A549 (cell line): ENCODE results near the gene GRM4. TPM values are rescaled to one million over a fixed set of nuclear protein-coding genes. Genes with fewer than 3 reads are reported as not detected.

Source experiments
- ATAC-seq, 2 experiments: fragments of 200-7000 bp in 1 of 2; fragments of >200 bp in 1 of 2; cut with Nextera tagmentation in 1 of 2; cut with Tn5 transposase in 1 of 2; 3 replicates each; pipeline versions ENCODE4 v1.8.0 to v1.9.1; 2018 to 2020; ENCODE audit warnings: mild to moderate bottlenecking in 1 of 2, moderate library complexity in 1 of 2
- CTCF ChIA-PET: fragments of 300-600 bp; sonication (Branson Sonifier 250); formaldehyde crosslinking; extraction: SDS; loops from one replicate; lab custom pipeline; 2021; ENCODE audit warnings: antibody characterized with exemption, inconsistent platforms; lab: Yijun Ruan, JAX
- POLR2A ChIA-PET: fragments of 350-600 bp; formaldehyde crosslinking; extraction: SDS; loops from one replicate; lab custom pipeline; 2021; ENCODE audit warnings: antibody characterized with exemption, inconsistent platforms; lab: Yijun Ruan, JAX
- DNase-seq, 2 experiments: peaks; one replicate each; pipeline versions ENCODE4 v3.0.0 to v3.0.0-alpha.2; 2011 to 2016; ENCODE audit warnings: low read depth in 1 of 2, low spot score in 1 of 2
- FAIRE-seq: peaks from 2 replicates; lab custom pipeline; 2011; peaks lifted over from hg19 to GRCh38; lab: Jason Lieb, UNC
- H3K27ac ChIP-seq, 2 experiments: fragments of >200 bp; sonication (Bioruptor Twin); formaldehyde crosslinking; 3 replicates each; pipeline ENCODE4 v1.5.1; 2016 to 2017
- H3K4me1 ChIP-seq: fragments of >200 bp; sonication (Bioruptor Twin); formaldehyde crosslinking; 3 replicates; pipeline ENCODE4 v1.6.1; 2016
- H3K4me2 ChIP-seq: fragments of >200 bp; sonication (Bioruptor Twin); formaldehyde crosslinking; 3 replicates; pipeline ENCODE4 v1.6.1; 2016
- H3K4me3 ChIP-seq: fragments of >200 bp; sonication (Bioruptor Twin); formaldehyde crosslinking; 3 replicates; pipeline ENCODE4 v1.5.1; 2016
- H3K9me3 ChIP-seq: fragments of >200 bp; sonication (Bioruptor Twin); formaldehyde crosslinking; 3 replicates; pipeline ENCODE4 v1.6.1; 2016
- CEBPB ChIP-seq, 2 experiments: fragments of >200 bp in 1 of 2; sonication (Bioruptor Twin) in 1 of 2; formaldehyde crosslinking in 1 of 2; IDR thresholded peaks; 2 replicates each; pipeline ENCODE4 v1.6.1; 2012 to 2016
- CHD2 ChIP-seq: fragments of 150-350 bp; IDR thresholded peaks from 2 replicates; pipeline ENCODE4 v1.6.1; 2014; ENCODE audit warnings: low read length; ENCODE audit not compliant: partially characterized antibody
- CHD4 ChIP-seq: fragments of 200-600 bp; sonication (generic); IDR thresholded peaks from 2 replicates; pipeline ENCODE4 v1.6.1; 2016; ENCODE audit warnings: antibody characterized with exemption, mild to moderate bottlenecking, borderline replicate concordance
- EHF ChIP-seq: fragments of 250-450 bp; sonication (Bioruptor Pico); IDR thresholded peaks from 2 replicates; pipeline ENCODE4 v1.5.0; 2020; ENCODE audit warnings: mild to moderate bottlenecking
- ELK1 ChIP-seq: fragments of 150-350 bp; IDR thresholded peaks from 2 replicates; pipeline ENCODE4 v1.6.1; 2014; ENCODE audit warnings: low read depth, mild to moderate bottlenecking, low read length
- ESRRA ChIP-seq: fragments of 150-350 bp; IDR thresholded peaks from 2 replicates; pipeline ENCODE4 v1.6.1; 2014; ENCODE audit warnings: mild to moderate bottlenecking, low read length, borderline replicate concordance
- GATA3 ChIP-seq: IDR thresholded peaks from 2 replicates; pipeline ENCODE4 v1.6.1; 2012; ENCODE audit warnings: borderline replicate concordance
- HEYL ChIP-seq: fragments of 250-450 bp; sonication (Bioruptor Pico); IDR thresholded peaks from 2 replicates; pipeline ENCODE4 v1.8.0; 2021; ENCODE audit warnings: mild to moderate bottlenecking, moderate library complexity
- HOXA7 ChIP-seq: fragments of 250-450 bp; sonication (Bioruptor Pico); IDR thresholded peaks from 2 replicates; pipeline ENCODE4 v1.5.0; 2020; ENCODE audit warnings: mild to moderate bottlenecking, moderate library complexity
- JUN ChIP-seq, 2 experiments: fragments of >200 bp; sonication (Bioruptor Twin); formaldehyde crosslinking; IDR thresholded peaks; 2 replicates in 1 of 2; 3 replicates in 1 of 2; pipeline ENCODE4 v1.6.1; 2016 to 2017
- JUNB ChIP-seq: fragments of >200 bp; sonication (Bioruptor Twin); formaldehyde crosslinking; IDR thresholded peaks from 2 replicates; pipeline ENCODE4 v1.6.1; 2016
- KDM1A ChIP-seq: fragments of 200-600 bp; sonication (generic); IDR thresholded peaks from 2 replicates; pipeline ENCODE4 v1.6.1; 2016; ENCODE audit warnings: low read depth, mild to moderate bottlenecking
- MAFK ChIP-seq: fragments of 450-650 bp; IDR thresholded peaks from 2 replicates; pipeline ENCODE4 v1.6.1; 2014; ENCODE audit not compliant: partially characterized antibody
- MAZ ChIP-seq: fragments of 150-350 bp; IDR thresholded peaks from 2 replicates; pipeline ENCODE4 v1.6.1; 2014; ENCODE audit warnings: antibody characterized with exemption, low read depth, low read length, borderline replicate concordance
- NPAS2 ChIP-seq: fragments of 250-450 bp; sonication (Bioruptor Pico); IDR thresholded peaks from 2 replicates; pipeline ENCODE4 v1.8.0; 2022; ENCODE audit warnings: mild to moderate bottlenecking, moderate library complexity, borderline replicate concordance
- NR3C1 ChIP-seq: fragments of >200 bp; sonication (Bioruptor Twin); formaldehyde crosslinking; IDR thresholded peaks from 3 replicates; pipeline ENCODE4 v1.6.1; 2017
- RCOR1 ChIP-seq: fragments of 150-350 bp; IDR thresholded peaks from 2 replicates; pipeline ENCODE4 v1.6.1; 2014; ENCODE audit warnings: antibody characterized with exemption, low read length, low read depth
- RFX5 ChIP-seq: fragments of 450-650 bp; IDR thresholded peaks from 2 replicates; pipeline ENCODE4 v1.7.1; 2014; ENCODE audit warnings: antibody characterized with exemption, mild to moderate bottlenecking, moderate library complexity
- ZC3H11A ChIP-seq: fragments of 450-650 bp; IDR thresholded peaks from 2 replicates; pipeline ENCODE4 v1.6.1; 2014; ENCODE audit warnings: antibody characterized with exemption, mild to moderate bottlenecking
- WGBS: methylation state at CpG from one replicate; pipeline ENCODE4 v1.1.6; 2017; ENCODE audit errors: missing lambda C conversion rate; 5-methylcytosine and 5-hydroxymethylcytosine counted together
- polyA plus RNA-seq, 4 experiments: library from polyadenylated mRNA; depleted of rRNA in 3 of 4; stranded (reverse); fragments of >200 nt; fragmentation: RNase III in 1 of 4; extraction: RNeasy Plus Mini Kit Qiagen cat#74134 plus additional on column Dnase treatment in 1 of 4; gene quantifications; 2 replicates in 3 of 4; 3 replicates in 1 of 4; pipeline ENCODE4 v1.2.3, GENCODE V29; 2011 to 2017
- TF ChIP-seq, protein P1 (sequence below): IDR thresholded peaks from 2 replicates; pipeline ENCODE4 v1.6.1; 2012
- TF ChIP-seq, protein P2 (sequence below): fragments of 250-450 bp; sonication (Bioruptor Pico); IDR thresholded peaks from 2 replicates; pipeline ENCODE4 v1.5.0; 2020; ENCODE audit warnings: low read depth, mild to moderate bottlenecking, moderate library complexity

Gene GRM4
- polyA plus RNA-seq, 2 of the 4 experiments (the other 2 are of a cell fraction) = 0.05 TPM

DNA sequence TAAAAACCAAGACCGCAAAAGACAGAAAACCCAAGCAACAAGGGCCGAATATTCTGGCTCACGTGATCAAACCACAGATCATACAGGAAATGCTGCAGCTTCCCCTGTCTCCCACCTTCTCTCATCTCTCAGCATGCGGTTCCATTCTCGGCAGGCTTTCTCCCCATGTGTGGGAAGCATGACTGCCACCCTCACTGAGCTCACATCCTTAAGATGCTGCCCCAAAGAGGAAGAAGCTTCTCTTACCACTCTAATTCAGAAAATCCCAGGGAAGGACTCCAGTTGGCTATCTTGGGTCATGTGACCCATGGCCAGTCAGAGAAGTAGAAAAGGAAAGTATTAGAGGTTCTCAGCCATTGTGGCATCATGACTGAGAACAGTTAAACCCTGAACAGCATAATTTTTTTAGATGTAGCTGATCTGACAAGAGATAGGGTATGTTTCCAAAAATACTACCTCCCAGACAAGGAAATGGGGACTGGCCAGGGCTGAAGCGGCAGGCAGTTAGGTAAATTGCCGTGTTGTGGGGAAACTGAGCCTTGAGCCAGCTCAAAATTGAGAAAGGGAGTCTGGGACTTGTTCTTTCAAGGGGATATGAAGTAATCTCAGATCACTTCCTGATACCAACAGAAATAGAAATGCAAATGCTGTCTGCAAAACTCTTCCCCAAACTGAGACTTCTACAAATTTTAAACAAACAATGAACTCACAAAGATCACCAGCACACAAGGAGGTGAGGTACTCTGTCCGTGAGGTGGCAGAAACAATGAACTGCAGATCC lies 37.1 kb upstream of the GRM4 start:
- 84% methylated on average over 8 of the region's 8 CpGs for WGBS
- FAIRE-seq = no peak

DNA sequence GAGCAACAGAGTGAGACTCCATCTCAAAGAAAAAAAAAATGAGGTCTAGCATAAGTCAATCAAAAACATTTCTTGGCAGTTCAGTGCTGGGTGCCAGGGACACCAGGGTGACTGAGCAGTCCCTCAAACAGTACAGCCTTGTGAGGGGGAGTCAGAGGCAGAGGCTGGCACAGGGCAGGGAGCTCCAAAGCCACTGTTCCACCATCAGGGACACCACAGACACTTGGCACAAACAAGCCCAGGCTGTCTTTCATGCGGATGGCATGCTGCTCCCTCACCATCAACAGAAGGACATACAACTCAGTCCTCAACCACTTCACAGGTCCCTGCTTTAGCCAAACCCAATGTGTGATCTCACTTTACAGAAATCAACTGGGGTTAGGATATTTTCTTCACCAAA lies 36.0 kb upstream of the GRM4 start:
- no peaks in the 10 kb centered on the region for H3K9me3 ChIP-seq
- CTCF ChIA-PET = interaction anchor here (1.5 to 7.4 kb wide), 2 partner anchors 14 to 18 kb away, joined by 4 to 37 read pairs; no protein-coding TSS in a partner anchor
- FAIRE-seq = no peak
- ATAC-seq = no peak
- H3K27ac ChIP-seq = no peak overlapping the region
- DNase-seq = no peak
- TF ChIP-seq, protein P1, sequence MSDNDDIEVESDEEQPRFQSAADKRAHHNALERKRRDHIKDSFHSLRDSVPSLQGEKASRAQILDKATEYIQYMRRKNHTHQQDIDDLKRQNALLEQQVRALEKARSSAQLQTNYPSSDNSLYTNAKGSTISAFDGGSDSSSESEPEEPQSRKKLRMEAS = no peak
- TF ChIP-seq CHD4 (no peak), JUN (IDR thresholded peaks at IDR 0.05) (no peak), MAZ (no peak), NPAS2 (CRISPR knock-in tag) (no peak), CEBPB (IDR thresholded peaks at IDR 0.05) (no peak)
- TF ChIP-seq, protein P2, sequence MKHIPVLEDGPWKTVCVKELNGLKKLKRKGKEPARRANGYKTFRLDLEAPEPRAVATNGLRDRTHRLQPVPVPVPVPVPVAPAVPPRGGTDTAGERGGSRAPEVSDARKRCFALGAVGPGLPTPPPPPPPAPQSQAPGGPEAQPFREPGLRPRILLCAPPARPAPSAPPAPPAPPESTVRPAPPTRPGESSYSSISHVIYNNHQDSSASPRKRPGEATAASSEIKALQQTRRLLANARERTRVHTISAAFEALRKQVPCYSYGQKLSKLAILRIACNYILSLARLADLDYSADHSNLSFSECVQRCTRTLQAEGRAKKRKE (CRISPR knock-in tag) = no peak
- TF ChIP-seq, all 56 proteins: peak for 0
- POLR2A ChIA-PET = no interaction called here
- 83% methylated on average over 1 of the region's 1 CpG for WGBS
- Histone ChIP-seq H3K4me2 (no peak overlapping the region), H3K4me1 (no peaks in the 10 kb centered on the region), H3K4me3 (no peak overlapping the region)

More for the DNA sequence above, 37.1 kb upstream of the GRM4 start:
- no peak for ATAC-seq
- no peak overlapping the region for H3K4me3 ChIP-seq
- H3K27ac ChIP-seq = no peak overlapping the region
- ChIA-PET CTCF (interaction anchor here (0.7 to 7.4 kb wide), 2 partner anchors 13 to 232 kb away, joined by 4 to 37 read pairs; no protein-coding TSS in a partner anchor), POLR2A (interaction anchor here (0.5 kb wide), 1 partner anchor 238 kb away, joined by 3 read pairs; no protein-coding TSS in a partner anchor)
- H3K4me1 ChIP-seq = no peaks in the 10 kb centered on the region
- no peak for DNase-seq
- no peaks in the 10 kb centered on the region for H3K9me3 ChIP-seq
- no peak for TF ChIP-seq ELK1
- TF ChIP-seq MAFK = no peak
- TF ChIP-seq, protein P2 (CRISPR knock-in tag) = no peak
- TF ChIP-seq RCOR1 = no peak
- TF ChIP-seq EHF = no peak
- no peak for TF ChIP-seq KDM1A
- TF ChIP-seq JUNB = no peak
- TF ChIP-seq NR3C1 = no peak
- no peak for TF ChIP-seq ZC3H11A
- no peak for TF ChIP-seq GATA3
- no peak for TF ChIP-seq CEBPB (IDR thresholded peaks at IDR 0.05)
- TF ChIP-seq CHD2 = no peak
- TF ChIP-seq, all 56 proteins: peak for 0
- H3K4me2 ChIP-seq = no peak overlapping the region

- CTCF ChIA-PET = interaction anchor here (0.6 to 4.0 kb wide), 4 partner anchors 16 to 236 kb away, joined by 3 to 16 read pairs (median 10); no protein-coding TSS in a partner anchor
Measured at GRCh38 chr6:34179106-34179720, 33.3 kb upstream of the GRM4 start.

More at GRCh38 chr6:34179106-34179720, 33.3 kb upstream of the GRM4 start:
- ATAC-seq (no peak; a peak in 1 of 6 replicates), DNase-seq (no peak), FAIRE-seq (no peak)
- H3K27ac ChIP-seq = no peak overlapping the region
- TF ChIP-seq ESRRA = no peak
- no peak for TF ChIP-seq HOXA7
- no peak for TF ChIP-seq HEYL (CRISPR knock-in tag)
- no peak for TF ChIP-seq ZC3H11A
- TF ChIP-seq, protein P2 (CRISPR knock-in tag) = no peak
- no peak for TF ChIP-seq CEBPB (IDR thresholded peaks at IDR 0.05)
- no peak for TF ChIP-seq RFX5
- no peaks in the 10 kb centered on the region for H3K4me1 ChIP-seq
- POLR2A ChIA-PET = no interaction called here
- H3K9me3 ChIP-seq = no peaks in the 10 kb centered on the region
- H3K4me3 ChIP-seq = no peak overlapping the region
- no peak overlapping the region for H3K4me2 ChIP-seq
- 60% methylated on average over 2 of the region's 12 CpGs for whole genome bisulfite sequencing
